ENCODE measurements around the gene ADD2. TPM values are rescaled to one million over a fixed set of nuclear protein-coding genes. Genes with fewer than 3 reads are reported as not detected.

Gene ADD2
- total RNA-seq, 1 donor from 2014 or later, result 1.4 TPM

- intact Hi-C loops (cut with DNase I), result no loop called here
- TF ChIP-seq CTCF (IDR thresholded peaks at IDR 0.05), result no peak
- DNase-seq, result no peak
- Histone ChIP-seq H3K27me3 (no peaks in the 10 kb centered on the region), H3K4me3 (no peak overlapping the region), H3K9me3 (no peaks in the 10 kb centered on the region), H3K36me3 (no peaks in the 10 kb centered on the region), H3K27ac (no peak overlapping the region), H3K4me1 (no peaks in the 10 kb centered on the region)
- no peak for ATAC-seq
Measured at GRCh38 chr2:70707706-70708105, 60.3 kb downstream of the ADD2 start.

DNA sequence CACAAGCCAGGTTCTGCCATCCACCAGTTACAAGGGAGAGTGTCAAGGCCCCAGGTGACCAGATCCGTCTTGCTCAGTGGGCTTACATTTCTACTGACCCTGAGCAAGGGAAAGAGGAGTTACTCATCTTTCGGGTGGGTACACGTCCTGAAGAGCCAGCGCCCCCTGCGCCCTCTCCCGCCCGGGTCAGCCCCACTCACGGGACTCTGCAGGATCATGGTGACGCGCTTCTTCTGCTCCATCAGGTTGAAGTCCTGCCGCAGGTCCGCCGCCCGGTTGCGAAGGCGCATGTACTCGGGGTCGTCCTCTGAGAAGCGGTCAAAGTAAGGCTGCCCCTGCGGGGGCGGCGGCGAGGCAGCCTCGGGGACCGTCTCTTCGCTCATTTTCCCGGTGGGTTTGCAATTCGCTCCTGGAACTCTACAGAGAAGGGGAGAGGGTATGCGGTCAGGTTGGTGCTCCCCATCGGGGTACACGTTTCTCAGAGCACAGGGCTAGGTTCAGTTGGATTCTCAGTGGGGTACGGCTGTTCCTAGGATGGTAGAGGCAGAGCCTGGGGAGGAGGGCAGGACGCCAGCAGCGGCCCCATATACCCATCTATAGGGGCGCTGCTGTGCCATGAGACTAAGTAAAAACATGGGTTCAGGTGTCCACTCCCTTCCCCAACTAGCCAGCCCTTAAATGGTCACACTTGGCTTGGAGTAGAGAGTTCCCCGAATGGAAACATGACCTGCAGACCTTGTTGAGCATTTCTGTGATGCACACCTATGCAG lies 61.8 kb downstream of the ADD2 start:
- Histone ChIP-seq H3K4me1 (no peaks in the 10 kb centered on the region), H3K27ac (no peak overlapping the region), H3K27me3 (no peaks in the 10 kb centered on the region), H3K9me3 (no peaks in the 10 kb centered on the region), H3K36me3 (no peaks in the 10 kb centered on the region), H3K4me3 (no peak overlapping the region)
- no peak for ATAC-seq
- no peak for DNase-seq
- TF ChIP-seq CTCF (IDR thresholded peaks at IDR 0.05), result no peak
- intact Hi-C loops (cut with DNase I), result no loop called here

GRCh38 chr2:70705160-70705850 lies 62.7 kb downstream of the ADD2 start:
- DNase-seq (no peak), ATAC-seq (peak; percentile 27)
- Histone ChIP-seq H3K4me3 (no peak overlapping the region), H3K4me1 (no peaks in the 10 kb centered on the region), H3K36me3 (no peaks in the 10 kb centered on the region), H3K27me3 (no peaks in the 10 kb centered on the region), H3K9me3 (no peaks in the 10 kb centered on the region), H3K27ac (no peak overlapping the region)
- intact Hi-C loops (cut with DNase I), result no loop called here
- no peak for TF ChIP-seq CTCF (IDR thresholded peaks at IDR 0.05)

DNA sequence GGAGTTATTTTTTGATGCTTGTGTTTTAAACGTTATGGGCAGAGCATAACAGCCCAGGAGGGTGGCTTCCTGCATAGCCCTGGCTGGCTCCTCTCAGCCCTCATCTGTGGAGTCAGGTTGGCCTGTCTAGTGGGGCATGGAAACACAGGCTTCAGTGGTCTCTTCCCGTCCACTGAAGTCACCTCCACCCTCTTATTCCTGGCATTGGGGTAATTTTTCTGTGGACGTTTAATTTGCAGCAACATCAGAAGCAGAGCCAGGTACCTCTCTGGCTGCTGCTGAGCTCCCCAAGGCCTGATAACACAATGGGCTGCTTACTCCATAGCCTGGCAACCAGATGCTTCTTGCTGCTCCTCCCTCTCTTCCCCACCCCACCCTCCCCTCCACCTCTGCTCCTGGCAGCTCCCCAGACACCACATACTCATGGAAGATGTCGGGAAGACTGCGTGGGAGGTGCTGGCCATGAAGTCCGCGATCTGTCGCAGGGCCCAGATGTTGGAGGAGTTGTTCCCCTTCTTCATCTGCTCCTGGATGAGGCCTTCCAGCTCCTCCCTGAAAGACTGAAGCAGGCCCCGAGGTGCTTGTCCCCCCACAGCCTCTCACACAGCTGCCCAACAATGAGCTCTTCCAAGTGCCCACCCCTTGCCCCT lies 64.0 kb downstream of the ADD2 start:
- no peaks in the 10 kb centered on the region for H3K36me3 ChIP-seq
- no peak for TF ChIP-seq CTCF (IDR thresholded peaks at IDR 0.05)
- no peaks in the 10 kb centered on the region for H3K4me1 ChIP-seq
- no peak overlapping the region for H3K4me3 ChIP-seq
- H3K27me3 ChIP-seq, result no peaks in the 10 kb centered on the region
- ATAC-seq, result no peak
- H3K9me3 ChIP-seq, result no peaks in the 10 kb centered on the region
- intact Hi-C loops (cut with DNase I), result no loop called here
- DNase-seq, result no peak
- H3K27ac ChIP-seq, result no peak overlapping the region

- Histone ChIP-seq H3K4me1 (no peaks in the 10 kb centered on the region), H3K27me3 (no peaks in the 10 kb centered on the region), H3K9me3 (no peaks in the 10 kb centered on the region), H3K4me3 (no peak overlapping the region), H3K36me3 (no peaks in the 10 kb centered on the region), H3K27ac (no peak overlapping the region)
- ATAC-seq, result no peak
- no peak for TF ChIP-seq CTCF (IDR thresholded peaks at IDR 0.05)
- intact Hi-C loops (cut with DNase I), result no loop called here
- DNase-seq, result no peak
Measured at GRCh38 chr2:70702711-70703395, 65.1 kb downstream of the ADD2 start.
